Sigmoid colon (tissue), 7 donors: Measurements from ENCODE around the gene TRIM9. TPM values are rescaled to one million over a fixed set of nuclear protein-coding genes. Genes with fewer than 3 reads are reported as not detected.

Experiments
- DNase-seq: peaks from one replicate; pipeline ENCODE4 v3.0.0-alpha.2; 2019
- H3K27ac ChIP-seq, 4 donors: fragments of 200-600 bp; sonication (generic); one replicate each; pipeline ENCODE4 v1.5.1; 2016 to 2019; ENCODE audit warnings: mild to moderate bottlenecking in 1 of 4
- H3K27me3 ChIP-seq, 3 donors: fragments of 200-600 bp; sonication (generic); one replicate each; pipeline ENCODE4 v1.5.1; 2019; ENCODE audit warnings: mild to moderate bottlenecking in 1 of 3
- H3K36me3 ChIP-seq, 4 donors: fragments of 200-600 bp; sonication (generic); one replicate each; pipeline ENCODE4 v1.5.1; 2016 to 2019
- H3K4me1 ChIP-seq, 4 donors: fragments of 200-600 bp; sonication (generic); one replicate each; pipeline ENCODE4 v1.5.1; 2017 to 2019
- H3K4me3 ChIP-seq, 4 donors: fragments of 200-600 bp; sonication (generic); one replicate each; pipeline ENCODE4 v1.5.1; 2017 to 2019; ENCODE audit warnings: mild to moderate bottlenecking in 2 of 4, moderate library complexity in 1 of 4
- H3K9me3 ChIP-seq, 4 donors: fragments of 200-600 bp in 3 of 4; sonication (generic) in 3 of 4; one replicate each; pipeline versions ENCODE4 v1.5.1 to v1.6.1; 2013 to 2019
- CTCF ChIP-seq, 4 experiments: fragments of 450-650 bp in 3 of 4; fragments of 200-600 bp in 1 of 4; IDR thresholded peaks; one replicate each; pipeline ENCODE4 v1.5.1; 2016 to 2019; ENCODE audit warnings: antibody characterized with exemption in 4 of 4, mild to moderate bottlenecking in 3 of 4, moderate library complexity in 2 of 4
- EP300 ChIP-seq, 4 donors: sonication (generic); formaldehyde crosslinking; IDR thresholded peaks; one replicate each; pipeline ENCODE4 v1.6.1; 2017; ENCODE audit warnings: antibody characterized with exemption in 4 of 4
- POLR2A ChIP-seq, 2 donors: fragments of 450-650 bp; IDR thresholded peaks; one replicate each; pipeline ENCODE4 v1.6.1; 2016; ENCODE audit warnings: antibody characterized with exemption in 2 of 2, mild to moderate bottlenecking in 2 of 2, moderate library complexity in 2 of 2
- POLR2AphosphoS5 ChIP-seq, 4 donors: sonication (generic); formaldehyde crosslinking; IDR thresholded peaks; one replicate each; pipeline ENCODE4 v1.6.1; 2017; ENCODE audit warnings: antibody characterized with exemption in 4 of 4
- WGBS, 2 donors: extraction: QIAGEN DNeasy Blood & Tissue Kit; methylation state at CpG; one replicate each; pipeline ENCODE4 v1.1.7; 2013; 5-methylcytosine and 5-hydroxymethylcytosine counted together
- intact Hi-C: fragments of 100-400 bp; cut with DNase I; formaldehyde crosslinking; loops from one replicate; pipeline ENCODE4 v1.15.1; 2023
- polyA plus RNA-seq, 3 donors: library from polyadenylated mRNA; stranded (reverse); fragments of 200-250 nt; gene quantifications; one replicate each; pipeline ENCODE4 v1.2.3, GENCODE V29; 2013
- total RNA-seq, 4 donors: library from RNA; depleted of rRNA; stranded (reverse); fragments of >200 nt; gene quantifications; one replicate each; pipeline ENCODE4 v1.1.0, GENCODE V29; 2016
- donor health status: healthy with polysubstance abuse.
- donor health status: Bipolar disorder and iron deficiency.
- donor health status: healthy.

The TRIM9 gene
- total and polyA plus RNA-seq, 7 donors = 2.4 to 21.0 (median 13.5) TPM

DNA sequence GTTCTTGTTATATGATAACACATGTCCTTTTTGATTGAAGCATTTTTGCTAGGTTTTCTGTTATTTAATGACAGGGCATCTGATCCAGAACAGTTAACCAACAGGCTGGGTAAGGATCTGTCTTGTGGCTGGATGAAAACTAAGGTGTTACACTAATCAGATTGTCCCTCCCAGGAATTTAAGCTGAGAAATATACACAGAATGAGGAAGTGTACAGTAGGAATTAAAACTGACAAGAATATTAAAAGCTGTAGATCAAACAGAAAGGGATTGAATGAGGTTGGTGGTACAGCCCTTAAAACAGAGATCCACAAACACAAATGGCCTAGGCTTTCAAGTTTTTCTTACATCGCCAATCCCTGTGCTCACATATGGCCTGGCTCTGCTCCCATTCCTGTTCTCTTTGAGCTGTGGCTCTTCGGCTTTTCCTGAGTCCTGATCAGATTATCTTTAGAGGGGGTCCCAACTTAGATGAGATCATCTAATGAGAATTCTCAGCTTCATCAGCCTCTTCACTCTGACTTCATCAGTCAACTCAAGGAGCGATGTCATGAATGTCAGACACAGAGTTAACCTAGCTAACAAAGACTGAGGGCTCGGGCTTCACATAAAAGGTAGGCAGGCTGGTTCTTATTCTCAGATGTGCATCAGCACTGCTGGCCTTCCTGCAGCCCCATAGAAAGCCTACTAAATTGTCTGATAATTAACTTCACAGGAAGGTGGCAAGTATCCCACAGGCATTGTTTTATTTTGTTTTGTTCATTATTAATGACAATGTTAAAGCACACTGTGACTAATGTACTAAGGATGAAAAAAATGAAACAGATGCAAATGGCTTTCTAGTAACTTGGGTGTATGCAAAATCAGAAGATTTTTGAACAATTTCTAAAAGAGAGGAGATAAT, 162.1 kb downstream of the TRIM9 start:
- Histone ChIP-seq H3K27me3 (no peaks in the 10 kb centered on the region), H3K9me3 (no peaks in the 10 kb centered on the region), H3K36me3 (peaks cover 0 to 77% (median 6%) of the 10 kb centered on the region in 4 donors), H3K4me3 (no peak overlapping the region), H3K4me1 (no peaks in the 10 kb centered on the region), H3K27ac (no peak overlapping the region)
- no peak for DNase-seq
- TF ChIP-seq CTCF (IDR thresholded peaks at IDR 0.05) (no peak), POLR2A (IDR thresholded peaks at IDR 0.05) (no peak)
- 91 to 94% methylated on average over 4 of the region's 4 CpGs for WGBS, 2 donors
- intact Hi-C loops = no loop called here

GRCh38 chr14:50932156-50932555, 162.7 kb downstream of the TRIM9 start:
- peaks cover 0 to 83% (median 6%) of the 10 kb centered on the region in 4 donors for H3K36me3 ChIP-seq
- WGBS, 2 donors = 37 to 65% methylated on average over 1 of the region's 1 CpG
- intact Hi-C loops = no loop called here

DNA sequence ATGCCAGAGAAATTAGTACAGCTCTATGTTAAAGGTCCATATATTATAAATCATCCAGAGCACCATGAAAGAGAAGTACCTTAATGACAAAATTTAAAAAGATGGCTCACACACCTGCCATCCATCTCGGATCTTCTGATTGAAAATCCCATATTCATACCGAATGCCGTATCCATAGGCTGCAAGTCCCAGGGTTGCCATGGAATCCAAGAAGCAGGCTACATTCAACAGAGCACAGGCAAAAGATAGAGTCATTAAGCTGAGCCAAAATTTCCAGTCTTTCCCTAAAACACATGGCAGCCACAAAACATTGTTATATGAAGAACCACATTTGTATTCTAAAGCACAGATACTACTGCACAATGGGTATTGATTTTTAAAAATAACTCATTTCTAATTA, 163.3 kb downstream of the TRIM9 start:
- Histone ChIP-seq H3K9me3 (no peaks in the 10 kb centered on the region), H3K27ac (no peak overlapping the region), H3K27me3 (no peaks in the 10 kb centered on the region), H3K4me3 (no peak overlapping the region), H3K36me3 (peaks cover 0 to 83% (median 6%) of the 10 kb centered on the region in 4 donors), H3K4me1 (no peaks in the 10 kb centered on the region)
- DNase-seq = no peak
- intact Hi-C loops = no loop called here
- WGBS, 2 donors = 96% methylated on average over 3 of the region's 3 CpGs
- TF ChIP-seq POLR2AphosphoS5 (IDR thresholded peaks at IDR 0.05) (no peak), CTCF (IDR thresholded peaks at IDR 0.05) (no peak), EP300 (IDR thresholded peaks at IDR 0.05) (no peak), POLR2A (IDR thresholded peaks at IDR 0.05) (no peak)

More at GRCh38 chr14:50932156-50932555, 162.7 kb downstream of the TRIM9 start:
- TF ChIP-seq POLR2A (IDR thresholded peaks at IDR 0.05) (no peak), POLR2AphosphoS5 (IDR thresholded peaks at IDR 0.05) (no peak), CTCF (IDR thresholded peaks at IDR 0.05) (no peak), EP300 (IDR thresholded peaks at IDR 0.05) (no peak)
- Histone ChIP-seq H3K9me3 (no peaks in the 10 kb centered on the region), H3K4me3 (no peak overlapping the region), H3K27me3 (no peaks in the 10 kb centered on the region), H3K27ac (no peak overlapping the region), H3K4me1 (no peaks in the 10 kb centered on the region)
- no peak for DNase-seq

DNA sequence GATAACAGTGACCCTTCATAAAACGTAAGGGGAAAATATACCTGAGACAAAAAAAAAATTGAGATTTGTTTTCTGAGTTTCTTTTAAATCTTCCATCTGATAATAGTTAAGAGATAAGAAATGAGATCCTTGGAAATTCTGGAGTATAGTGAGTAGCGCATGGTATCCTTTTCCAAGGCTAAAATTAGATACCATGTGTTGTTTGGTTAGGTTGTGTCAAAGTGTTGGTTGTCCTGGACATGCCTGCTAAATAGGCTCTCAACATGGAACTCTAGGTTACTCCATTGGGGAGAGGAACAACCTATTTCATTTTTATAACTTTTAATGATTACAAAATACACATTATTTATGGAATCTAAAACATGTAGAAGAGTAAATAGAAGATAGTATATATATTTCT, 165.4 kb downstream of the TRIM9 start:
- no peaks in the 10 kb centered on the region for H3K9me3 ChIP-seq
- H3K27me3 ChIP-seq = no peaks in the 10 kb centered on the region
- TF ChIP-seq EP300 (IDR thresholded peaks at IDR 0.05) = no peak
- H3K4me1 ChIP-seq = no peaks in the 10 kb centered on the region
- WGBS, 2 donors = 89% methylated on average over 2 of the region's 2 CpGs
- no peak for DNase-seq
- no peak overlapping the region for H3K27ac ChIP-seq
- intact Hi-C loops = no loop called here
- H3K4me3 ChIP-seq = no peak overlapping the region
- H3K36me3 ChIP-seq = peaks cover 0 to 76% (median 2%) of the 10 kb centered on the region in 4 donors

DNA sequence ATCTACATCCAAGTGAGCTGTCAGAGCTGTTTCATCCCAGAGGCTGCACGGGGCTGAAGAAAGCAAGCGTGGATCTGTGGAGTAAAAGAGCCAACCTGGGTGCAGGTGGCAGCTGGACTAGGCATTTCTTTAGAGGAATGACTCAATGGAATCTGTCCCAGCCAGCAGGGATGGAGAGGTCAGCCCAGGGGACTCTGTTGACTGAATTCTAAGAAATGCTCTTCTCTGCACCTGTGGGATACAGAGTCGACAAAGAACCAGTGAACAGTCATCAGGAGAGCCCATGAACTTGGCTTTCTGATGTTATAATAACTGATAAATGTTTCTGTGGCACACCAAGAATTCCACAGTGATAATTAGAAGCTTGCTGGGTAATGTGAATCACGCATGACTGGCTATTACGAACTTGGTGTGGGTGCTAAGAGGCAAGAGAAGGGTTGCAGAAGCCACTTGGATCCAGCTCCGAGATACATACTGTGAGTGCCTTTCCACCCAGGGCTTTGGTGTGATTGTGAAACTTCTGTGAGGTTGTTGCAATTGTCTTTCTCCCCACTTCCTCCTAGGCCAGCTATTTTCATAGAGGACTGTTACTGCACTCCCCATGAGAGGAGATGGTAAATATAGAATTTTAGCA, 166.8 kb downstream of the TRIM9 start:
- no peaks in the 10 kb centered on the region for H3K9me3 ChIP-seq
- 87 to 93% methylated on average over 6 of the region's 6 CpGs for WGBS, 2 donors

More for the DNA sequence above, 166.8 kb downstream of the TRIM9 start:
- Histone ChIP-seq H3K4me1 (no peaks in the 10 kb centered on the region), H3K4me3 (no peak overlapping the region), H3K27me3 (no peaks in the 10 kb centered on the region), H3K36me3 (peaks cover under 1 to 77% (median 3%) of the 10 kb centered on the region in 4 donors), H3K27ac (peak overlapping the region in 1 of 4 donors; percentile 39)
- TF ChIP-seq POLR2A (IDR thresholded peaks at IDR 0.05) (no peak), POLR2AphosphoS5 (IDR thresholded peaks at IDR 0.05) (no peak)
- DNase-seq = no peak
- intact Hi-C loops = no loop called here
